Astrocyte of the spinal cord (primary cell): ENCODE results near the gene PRSS33.

Source experiments
- DNase-seq: peaks from one replicate; pipeline ENCODE4 v3.0.0; 2011; ENCODE audit warnings: low read depth, low spot score
- H3K4me3 ChIP-seq: 2 replicates; pipeline ENCODE4 v1.5.1; 2011; ENCODE audit warnings: low read depth, mild to moderate bottlenecking, low read length, moderate library complexity
- in situ Hi-C: cut with HindIII; loops from 2 replicates; pipeline ENCODE4 v1.10.0; 2017; ENCODE audit warnings: low sequenced_read_pairs
- TF ChIP-seq, protein P1 (sequence below): IDR thresholded peaks from 2 replicates; pipeline ENCODE4 v1.5.1; 2012; ENCODE audit warnings: low read depth, mild to moderate bottlenecking, low read length, inconsistent platforms

Gene PRSS33

DNA sequence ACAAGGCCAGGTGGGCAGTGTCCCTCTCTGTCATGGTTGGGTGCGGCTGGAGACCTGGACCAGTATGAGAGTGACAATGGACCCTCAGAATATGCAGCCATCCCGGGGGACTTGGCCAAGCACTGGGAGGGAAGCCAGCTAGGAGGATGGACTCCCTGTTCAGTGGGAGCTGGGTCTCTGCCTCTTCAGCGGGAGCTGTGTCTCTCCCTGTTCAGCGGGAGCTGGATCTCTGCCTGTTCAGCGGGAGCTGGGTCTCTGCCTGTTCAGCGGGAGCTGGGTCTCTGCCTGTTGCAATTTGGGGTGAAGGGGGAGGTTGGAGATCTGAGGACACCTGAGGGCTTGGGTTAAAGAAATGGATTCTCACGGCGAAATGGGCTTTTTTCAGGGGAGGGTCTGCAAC lies 3.8 kb upstream of the PRSS33 start:
- H3K4me3 ChIP-seq, result no peak overlapping the region
- no peak for DNase-seq
- in situ Hi-C loops, result no loop called here
- TF ChIP-seq, protein P1, sequence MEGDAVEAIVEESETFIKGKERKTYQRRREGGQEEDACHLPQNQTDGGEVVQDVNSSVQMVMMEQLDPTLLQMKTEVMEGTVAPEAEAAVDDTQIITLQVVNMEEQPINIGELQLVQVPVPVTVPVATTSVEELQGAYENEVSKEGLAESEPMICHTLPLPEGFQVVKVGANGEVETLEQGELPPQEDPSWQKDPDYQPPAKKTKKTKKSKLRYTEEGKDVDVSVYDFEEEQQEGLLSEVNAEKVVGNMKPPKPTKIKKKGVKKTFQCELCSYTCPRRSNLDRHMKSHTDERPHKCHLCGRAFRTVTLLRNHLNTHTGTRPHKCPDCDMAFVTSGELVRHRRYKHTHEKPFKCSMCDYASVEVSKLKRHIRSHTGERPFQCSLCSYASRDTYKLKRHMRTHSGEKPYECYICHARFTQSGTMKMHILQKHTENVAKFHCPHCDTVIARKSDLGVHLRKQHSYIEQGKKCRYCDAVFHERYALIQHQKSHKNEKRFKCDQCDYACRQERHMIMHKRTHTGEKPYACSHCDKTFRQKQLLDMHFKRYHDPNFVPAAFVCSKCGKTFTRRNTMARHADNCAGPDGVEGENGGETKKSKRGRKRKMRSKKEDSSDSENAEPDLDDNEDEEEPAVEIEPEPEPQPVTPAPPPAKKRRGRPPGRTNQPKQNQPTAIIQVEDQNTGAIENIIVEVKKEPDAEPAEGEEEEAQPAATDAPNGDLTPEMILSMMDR, result no peak

DNA sequence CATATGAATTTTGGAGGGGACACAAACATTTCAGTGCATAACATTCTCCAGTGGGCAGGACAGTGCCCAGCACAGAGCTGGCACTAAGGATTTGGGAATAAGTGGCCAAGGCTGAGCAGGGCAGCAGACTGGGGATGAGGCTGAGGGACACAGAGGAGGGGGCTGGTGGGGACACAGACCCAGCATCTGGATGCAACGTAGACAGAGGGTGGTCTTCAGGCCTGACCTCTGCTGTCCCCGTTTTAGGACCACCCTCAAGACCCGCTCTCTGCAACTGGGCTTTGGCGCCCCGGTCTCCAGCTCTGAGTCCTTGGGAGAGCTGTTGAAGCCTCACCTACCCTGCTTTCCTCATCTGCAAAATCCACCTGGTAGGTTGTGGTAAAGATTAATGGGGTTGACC lies 3.3 kb upstream of the PRSS33 start:
- DNase-seq, result no peak
- in situ Hi-C loops, result no loop called here
- TF ChIP-seq, protein P1, result no peak
- H3K4me3 ChIP-seq, result no peak overlapping the region

DNA sequence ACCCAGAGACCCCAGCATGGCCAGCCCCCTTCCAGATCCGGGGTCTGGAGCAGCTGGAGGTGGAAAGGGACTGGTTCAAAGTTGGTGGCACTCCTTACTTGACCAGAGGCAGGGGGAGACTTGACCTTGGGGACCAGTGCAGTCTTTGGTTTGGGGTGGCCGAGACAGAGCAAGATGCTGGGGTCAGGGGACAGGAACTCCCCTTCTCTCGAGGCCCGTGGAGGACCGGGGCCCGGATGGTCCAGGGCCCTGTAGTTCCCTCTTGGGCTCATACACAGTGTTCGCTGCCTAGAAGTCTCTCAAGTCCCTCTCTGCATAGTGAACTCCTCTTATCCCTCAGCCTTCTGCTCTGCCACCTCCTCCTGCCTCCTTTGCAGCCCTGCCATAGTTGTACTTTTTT lies 601 bp upstream of the PRSS33 start:
- no peak for DNase-seq
- no peak overlapping the region for H3K4me3 ChIP-seq
- TF ChIP-seq, protein P1, result no peak
- in situ Hi-C loops, result no loop called here

DNA sequence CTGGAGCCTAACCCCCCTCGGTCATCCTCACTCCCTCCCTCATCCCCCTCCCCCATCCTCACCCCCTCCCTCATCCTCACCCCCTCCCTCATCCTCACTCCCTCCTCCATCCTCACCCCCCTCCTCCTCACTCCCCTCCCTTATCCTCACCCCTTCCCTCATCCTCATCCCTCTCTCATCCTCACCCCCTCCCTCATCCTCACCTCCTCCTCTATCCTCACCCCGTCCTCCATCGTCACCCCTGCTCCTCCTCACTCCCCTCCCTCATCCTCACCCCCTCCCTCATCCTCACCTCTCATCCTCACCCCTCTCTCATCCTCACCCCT lies 571 bp downstream of the PRSS33 start:
- DNase-seq, result no peak
- TF ChIP-seq, protein P1, result no peak
- in situ Hi-C loops, result no loop called here
- H3K4me3 ChIP-seq, result no peak overlapping the region

DNA sequence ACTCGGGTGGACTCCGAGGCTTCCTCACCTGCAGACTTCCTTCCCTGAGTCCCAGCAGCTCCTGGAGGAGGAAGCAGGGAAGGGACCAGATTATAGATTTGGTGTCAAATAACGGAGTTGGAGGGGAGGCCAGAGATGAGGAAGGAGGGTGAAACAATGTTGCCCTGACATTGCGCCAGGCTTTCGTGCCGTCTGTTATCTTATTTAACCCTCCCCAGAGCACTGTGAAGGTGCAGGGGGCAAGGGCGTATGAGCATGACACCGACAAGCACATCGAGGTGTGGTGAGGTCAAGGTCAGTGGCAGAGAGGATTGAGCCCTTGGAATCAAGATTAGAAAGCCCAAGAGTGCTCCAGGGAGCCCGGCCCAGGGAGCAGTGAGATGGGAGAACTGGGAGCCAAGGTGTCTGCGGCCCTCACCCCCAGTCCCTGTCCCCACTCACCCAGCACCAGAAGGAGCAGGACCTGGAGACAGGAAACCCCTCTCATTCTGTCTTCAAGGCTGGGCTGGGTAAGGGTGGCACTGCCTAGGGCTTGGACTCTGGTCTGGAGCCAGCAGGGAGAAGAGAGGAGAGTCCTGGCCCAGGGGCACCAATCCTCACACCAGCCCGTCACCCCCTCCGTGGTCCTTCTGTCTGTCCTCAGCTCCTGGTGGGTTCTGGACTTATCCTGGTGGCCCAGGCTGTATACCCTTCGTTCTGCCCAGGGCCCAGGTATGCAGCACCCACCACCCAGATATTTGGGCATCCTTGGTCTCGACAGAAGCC lies 1.1 kb downstream of the PRSS33 start:
- no peak for DNase-seq
- no peak overlapping the region for H3K4me3 ChIP-seq
- TF ChIP-seq, protein P1, result no peak
- in situ Hi-C loops, result no loop called here

DNA sequence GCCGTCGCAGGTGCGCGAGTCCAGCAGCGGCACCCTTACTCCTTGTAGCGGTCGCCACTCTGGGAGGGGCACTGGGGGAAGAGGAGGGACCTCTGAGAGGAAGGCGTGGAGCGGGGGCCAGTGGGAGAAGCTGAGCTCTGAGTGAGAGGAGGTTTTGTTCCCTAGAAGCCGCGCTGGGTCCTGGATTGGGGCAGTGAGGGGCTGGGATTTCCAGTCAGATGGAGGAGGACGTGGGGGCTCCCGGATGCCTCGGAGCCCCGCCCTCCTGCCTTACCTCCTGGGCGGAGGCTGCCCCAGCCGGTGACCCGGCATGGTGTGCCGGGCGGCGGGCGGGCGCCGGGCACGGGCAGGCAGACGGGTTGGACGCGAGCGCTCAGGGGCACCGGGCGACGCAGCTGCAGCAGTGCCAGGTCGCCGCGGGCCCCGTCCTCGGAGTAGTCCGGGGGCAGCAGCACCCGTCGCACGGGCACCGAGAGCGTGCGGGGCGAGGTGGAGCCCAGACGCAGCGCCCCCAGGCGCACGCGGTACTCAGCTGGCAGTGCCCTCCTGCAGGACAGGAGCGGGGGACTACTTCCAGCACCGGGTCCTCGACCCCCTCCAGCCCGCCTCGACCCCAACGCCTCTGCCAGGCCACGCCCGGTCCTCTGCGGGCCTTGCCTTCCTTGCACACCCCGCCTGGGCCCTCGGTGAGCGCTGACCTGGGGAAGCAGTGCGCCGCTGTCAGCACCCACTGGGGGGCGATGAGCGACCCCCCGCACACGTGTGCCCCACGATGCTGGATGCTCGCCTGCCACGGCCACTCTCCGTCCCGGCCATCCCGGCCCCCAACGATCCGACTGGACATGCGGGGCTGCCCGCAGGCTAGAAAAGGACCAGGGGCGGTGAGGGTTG lies 2.0 kb downstream of the PRSS33 start:
- in situ Hi-C loops, result no loop called here
- TF ChIP-seq, protein P1, result no peak
- H3K4me3 ChIP-seq, result no peak overlapping the region
- DNase-seq, result no peak
